ENCODE measurements around the gene ZNF532.
"Not testable (repeated sequence)": the region's sequence is repeated elsewhere in the genome, so short reads cannot be mapped to it uniquely, and the experiment has no call there.

Gene ZNF532

DNA sequence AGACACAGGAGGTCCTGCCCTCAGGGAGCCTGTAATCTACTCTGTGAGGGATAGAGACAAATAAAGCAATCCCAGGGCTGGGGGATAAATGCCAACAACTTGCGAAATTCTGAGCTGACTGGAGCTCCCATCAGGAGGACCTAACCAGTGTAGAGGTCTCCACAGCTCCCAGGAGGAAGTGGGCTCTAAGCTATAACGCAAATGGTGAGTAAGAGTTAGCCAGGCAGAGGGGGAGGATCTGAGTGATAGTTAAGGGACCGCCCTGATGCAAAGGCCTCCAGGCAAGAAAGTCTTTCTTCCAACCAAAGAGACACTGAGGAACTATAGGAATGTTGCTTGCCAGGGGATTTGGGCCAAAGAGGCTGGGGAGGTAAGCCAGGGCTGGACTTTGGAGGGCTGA is 16.0 kb upstream of the ZNF532 start:
- DNase-seq: no peak

DNA sequence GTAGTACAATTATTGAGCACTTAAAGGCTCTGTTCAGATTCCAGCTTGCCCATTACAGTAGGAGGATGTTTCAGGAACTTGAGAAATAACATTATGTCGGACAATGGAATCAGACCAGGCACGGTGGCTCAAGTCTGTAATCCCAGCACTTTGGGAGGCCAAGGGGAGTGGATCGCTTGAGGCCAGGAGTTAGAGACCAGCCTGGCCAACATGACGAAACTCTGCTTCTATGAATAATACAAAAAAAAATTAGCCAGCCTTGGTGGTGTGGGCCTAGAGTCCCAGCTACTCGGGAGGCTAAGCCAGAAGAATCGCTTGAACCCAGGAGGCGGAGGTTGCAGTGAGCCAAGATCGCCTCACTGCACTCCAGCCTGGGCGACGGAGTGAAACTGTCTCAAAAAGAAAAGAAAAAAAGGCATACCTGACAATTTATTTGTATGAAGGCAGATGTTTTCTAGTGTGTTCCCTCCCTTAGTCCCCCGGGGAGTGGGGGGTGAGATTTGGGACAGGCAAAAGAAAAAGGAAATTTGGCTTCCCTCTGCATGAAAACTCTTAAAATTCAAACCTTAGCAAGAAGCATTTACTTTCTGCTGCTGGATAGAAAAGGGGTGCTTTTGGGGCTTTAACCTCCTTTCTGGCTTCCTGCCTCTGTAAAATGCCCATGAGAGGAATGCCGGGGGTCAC is 13.7 kb upstream of the ZNF532 start:
- DNase-seq: no peak

DNA sequence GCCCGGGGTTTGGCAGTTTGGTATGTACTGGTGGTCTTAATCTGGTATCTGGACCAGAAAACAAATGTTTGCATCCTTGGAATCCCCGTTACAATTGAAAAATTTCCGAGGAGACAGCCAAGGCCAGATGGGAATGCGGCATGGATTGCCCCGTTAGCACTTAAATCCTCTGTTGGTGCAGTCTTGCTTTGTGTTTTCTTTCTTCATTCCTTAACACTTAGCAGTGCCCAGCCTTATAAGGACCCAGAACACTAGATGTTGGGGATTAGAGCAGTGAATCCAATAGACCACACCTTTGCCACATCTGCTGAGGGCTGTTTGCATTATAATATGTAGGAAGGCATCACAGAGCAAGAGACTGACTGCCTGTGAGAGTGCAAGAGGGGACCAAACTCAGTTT is 12.8 kb upstream of the ZNF532 start:
- no peak for DNase-seq

DNA sequence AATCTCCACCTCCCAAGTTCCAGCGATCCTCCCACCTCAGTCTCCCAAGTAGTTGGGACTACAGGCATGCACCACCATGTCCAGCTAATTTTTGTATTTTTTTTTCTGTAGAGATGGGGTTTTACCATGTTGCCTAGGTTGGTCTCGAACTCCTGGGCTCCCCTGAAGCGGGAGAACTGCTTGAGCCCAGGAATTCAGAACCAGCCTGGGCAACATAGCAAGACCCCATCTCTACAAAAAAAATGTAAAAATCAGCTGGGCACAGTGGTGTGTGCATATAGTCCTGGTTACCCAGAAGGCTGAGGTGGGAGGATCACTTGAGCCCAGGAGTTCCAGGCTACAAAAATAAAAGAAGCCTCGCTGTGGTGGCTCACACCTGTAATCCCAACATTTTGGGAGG is 12.0 kb upstream of the ZNF532 start:
- no peak for DNase-seq

DNA sequence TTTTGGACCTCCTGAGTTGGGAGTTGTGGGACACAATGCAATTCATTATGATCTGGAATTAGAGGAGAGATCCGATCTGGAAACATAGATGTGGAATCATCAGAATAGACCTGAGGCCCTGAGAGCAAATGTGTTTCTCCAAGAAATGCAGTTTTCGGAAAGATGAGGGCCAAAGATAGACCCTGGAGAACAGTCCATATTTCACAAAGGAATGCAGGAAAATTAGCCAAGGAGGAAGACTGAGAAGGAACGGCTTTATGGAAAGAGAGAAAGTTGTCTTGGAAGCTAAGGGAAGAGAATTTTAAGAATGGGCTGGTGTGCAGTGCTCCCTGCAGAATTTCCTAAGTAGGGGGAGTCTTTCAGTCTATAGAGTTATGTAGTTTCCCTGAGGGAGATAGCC is 11.1 kb upstream of the ZNF532 start:
- no peak for DNase-seq

DNA sequence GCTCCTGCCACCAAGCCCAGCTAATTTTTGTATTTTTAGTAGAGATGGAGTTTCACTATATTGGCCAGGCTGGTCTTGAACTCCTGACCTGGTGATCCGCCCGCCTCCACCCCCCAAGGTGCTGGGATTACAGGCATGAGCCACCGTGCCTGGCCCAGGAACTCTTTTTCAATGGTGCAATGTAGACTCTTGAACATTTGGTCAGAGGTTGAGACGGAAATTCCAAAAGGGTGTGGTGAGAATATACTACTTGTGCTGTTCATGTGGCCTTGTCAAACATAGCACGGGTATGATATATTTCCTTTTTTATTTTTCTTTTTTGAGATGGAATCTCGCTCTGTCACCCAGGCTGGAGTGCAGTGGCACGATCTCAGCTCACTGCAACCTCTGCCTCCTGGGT is 9.2 kb upstream of the ZNF532 start:
- not testable (repeated sequence) for DNase-seq

DNA sequence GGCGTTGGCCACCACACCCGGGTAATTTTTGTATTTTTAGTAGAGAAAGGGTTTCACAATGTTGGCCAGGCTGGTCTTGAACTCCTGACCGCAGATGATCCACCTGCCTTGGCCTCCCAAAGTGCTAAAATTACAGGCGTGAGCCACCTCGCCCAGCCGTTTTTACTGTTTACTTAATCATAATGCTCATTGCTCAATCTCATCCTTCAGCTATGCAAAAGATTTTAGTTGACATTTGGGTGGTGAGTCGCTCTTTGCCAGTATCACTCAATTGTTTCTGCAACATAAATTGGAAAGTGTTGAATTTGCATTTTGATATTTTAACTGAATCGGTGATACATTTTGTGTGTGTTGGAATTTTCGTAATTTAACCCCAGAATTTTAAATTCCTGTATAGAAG is 7.8 kb upstream of the ZNF532 start:
- no peak for DNase-seq

DNA sequence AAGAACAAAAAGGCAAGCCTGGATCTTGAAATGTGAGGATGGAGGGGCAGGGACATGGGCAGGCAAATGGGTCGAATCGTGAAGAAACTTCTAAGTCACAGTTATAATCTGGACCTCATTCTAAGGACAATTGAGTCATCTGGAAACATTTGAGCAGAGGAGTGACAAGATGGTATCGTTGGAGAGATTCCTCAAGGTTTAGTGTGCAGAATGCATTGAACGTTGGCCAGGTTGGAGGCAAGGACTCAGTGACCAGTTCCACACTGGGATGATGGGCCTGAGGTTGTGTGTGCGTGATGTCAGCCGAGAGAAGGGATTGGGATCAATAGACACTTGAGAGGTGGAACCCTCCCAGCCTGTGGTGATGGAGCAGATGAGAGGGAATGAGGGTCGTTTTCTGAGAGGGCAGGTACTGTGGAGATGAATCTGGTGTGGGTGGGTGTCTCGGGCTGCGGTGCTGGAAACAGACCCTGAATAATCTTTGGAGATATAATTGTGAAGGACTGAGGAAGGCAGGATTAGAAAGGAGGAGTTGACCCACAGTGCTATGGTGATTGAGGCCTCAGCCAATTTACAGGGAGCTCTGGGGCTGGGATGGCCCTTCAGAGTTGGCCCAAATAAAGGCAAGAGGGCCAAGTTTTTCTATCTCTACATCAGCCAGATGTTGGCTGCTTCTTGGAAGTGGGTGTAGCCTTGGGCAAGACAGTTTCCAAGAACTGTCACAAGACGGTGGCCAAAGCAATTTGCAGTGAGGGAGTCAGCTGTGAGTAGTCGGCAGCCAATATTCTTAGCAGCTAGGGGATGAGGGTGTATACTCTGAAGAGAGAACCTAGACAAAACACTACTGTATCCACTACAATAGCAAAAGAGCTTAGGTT is 5.8 kb upstream of the ZNF532 start:
- DNase-seq: peak; percentile 54

DNA sequence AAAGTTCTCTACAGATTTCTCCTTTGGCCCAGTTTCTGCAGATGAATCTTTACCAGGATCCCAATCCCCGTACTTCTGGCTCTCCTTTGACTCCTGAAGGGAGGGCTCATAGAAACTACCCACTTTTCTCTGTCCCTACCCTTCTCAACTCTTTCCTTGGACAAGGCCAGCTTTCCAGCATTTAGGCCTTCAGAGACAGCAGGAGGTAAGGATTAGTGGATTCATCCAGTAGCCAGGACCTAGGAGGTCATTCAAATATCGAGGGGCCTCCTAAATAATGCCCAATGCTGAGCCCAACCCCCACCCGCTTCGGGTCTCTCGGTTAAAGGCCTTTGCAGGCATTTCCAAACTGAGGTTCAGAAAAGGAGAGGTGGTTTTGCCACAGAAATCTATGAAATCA is 4.8 kb upstream of the ZNF532 start:
- no peak for DNase-seq

DNA sequence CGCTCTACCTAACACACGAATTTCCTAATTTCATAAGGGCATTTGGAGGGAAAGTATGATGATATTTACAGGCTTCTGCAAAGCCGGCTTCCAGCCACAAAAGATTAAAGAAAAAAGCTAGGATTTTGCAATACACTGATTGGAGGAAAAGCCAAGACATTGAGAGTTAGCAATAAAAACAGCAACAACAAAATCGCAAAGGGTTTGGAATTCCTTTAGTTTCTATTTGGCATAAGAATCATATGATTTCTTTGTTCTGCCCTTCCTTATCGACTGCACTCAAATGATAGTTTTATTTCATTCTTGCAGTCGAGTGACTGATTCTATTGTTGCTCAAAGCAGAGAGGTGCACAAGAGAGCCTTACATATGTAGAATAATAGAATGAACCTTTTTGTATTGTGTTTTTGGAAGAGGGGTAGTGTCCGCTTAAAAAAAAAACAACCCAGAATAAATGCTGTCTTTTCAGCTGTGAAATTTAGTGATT is 3.9 kb upstream of the ZNF532 start:
- DNase-seq: no peak

DNA sequence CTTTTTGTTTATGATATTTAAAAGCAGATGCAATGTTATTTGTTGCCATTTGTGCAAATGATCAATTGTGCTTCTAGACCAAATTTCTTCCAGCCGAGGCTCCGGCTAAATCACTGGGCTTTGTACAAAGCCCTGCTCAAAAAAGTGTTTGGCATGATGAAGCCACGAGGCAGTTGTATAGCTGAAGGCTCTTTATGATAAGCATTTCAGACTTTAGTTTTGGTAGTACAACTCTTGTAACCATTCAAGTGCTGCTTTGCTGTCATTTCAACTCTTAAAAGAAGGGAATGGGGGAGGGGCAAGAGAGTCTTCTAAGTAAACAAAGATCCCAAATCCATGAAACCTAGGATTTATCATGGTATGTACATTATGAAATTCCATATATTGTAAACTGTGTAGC is 3.3 kb upstream of the ZNF532 start:
- DNase-seq: no peak

DNA sequence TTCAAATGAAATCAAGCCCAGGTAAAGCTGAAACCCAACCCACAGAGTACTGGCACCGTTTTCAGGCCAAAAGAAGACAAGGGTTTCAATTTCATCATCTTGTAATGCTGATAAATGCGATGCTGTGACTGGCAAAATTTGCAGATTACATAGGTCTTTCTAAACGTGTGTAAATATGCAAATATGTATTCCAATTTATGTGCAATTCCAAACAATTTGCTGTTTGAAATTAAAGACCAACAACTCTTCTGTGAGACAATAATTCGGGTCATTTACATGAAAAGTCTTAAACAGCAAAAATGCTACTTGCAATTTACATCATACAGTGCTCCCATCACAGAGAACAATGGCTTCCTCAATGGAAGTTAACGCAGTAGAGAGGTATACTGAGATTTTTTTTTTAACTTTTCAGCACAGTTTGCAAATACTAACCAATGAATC is 2.8 kb upstream of the ZNF532 start:
- DNase-seq: no peak

DNA sequence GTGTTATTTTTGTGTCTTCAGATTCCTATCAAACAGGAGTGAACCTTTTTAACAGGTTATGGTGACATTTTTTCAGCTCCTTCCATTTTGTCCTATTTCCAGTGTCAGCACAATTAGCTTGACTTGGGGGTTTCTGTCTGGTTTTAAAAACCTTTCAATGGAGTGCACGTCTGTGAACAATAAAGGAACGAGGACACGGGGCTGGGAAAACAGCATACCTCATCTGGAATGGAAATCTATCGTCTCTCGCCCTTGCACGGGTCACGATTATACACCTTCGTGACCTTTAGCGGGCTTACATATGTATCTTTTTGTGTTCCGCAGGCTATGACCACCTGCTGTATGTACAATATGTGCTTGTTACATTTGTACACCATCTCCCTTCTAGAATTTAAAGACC is 2.3 kb upstream of the ZNF532 start:
- no peak for DNase-seq

DNA sequence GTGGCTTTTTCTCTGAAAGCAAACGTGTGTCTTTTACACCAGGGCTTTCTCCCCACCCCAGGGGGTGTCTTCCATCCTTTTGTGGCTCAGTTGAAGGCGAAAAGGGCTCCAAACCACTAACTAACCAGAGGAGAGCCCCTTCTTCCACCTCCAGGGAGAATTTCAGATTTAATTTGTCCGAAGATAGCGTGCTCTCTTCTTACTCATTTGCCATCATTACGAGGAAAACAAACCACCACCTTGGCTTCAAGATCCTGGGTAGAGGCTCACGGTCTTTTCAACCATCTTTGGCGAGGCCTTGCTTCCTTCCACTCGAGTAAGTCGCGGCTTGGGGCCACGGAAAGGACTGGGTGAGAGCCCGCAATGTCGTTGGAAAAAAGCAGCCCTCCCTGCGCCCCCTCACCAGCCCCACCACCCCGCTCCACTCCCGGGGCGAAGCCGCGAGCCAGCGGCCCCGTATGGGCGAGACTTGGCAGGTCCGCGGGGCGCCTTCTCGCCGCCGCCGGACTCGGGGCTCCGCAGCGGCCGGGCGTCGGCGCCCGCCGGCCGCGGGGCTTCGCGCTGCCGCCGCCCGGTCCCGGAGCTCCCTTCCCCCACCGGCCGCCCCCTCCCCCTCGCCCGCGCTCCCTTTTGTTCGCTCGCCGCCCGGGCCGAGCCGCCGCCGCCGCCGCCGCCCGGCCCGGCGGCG is 1.7 kb upstream of the ZNF532 start:
- DNase-seq: no peak

DNA sequence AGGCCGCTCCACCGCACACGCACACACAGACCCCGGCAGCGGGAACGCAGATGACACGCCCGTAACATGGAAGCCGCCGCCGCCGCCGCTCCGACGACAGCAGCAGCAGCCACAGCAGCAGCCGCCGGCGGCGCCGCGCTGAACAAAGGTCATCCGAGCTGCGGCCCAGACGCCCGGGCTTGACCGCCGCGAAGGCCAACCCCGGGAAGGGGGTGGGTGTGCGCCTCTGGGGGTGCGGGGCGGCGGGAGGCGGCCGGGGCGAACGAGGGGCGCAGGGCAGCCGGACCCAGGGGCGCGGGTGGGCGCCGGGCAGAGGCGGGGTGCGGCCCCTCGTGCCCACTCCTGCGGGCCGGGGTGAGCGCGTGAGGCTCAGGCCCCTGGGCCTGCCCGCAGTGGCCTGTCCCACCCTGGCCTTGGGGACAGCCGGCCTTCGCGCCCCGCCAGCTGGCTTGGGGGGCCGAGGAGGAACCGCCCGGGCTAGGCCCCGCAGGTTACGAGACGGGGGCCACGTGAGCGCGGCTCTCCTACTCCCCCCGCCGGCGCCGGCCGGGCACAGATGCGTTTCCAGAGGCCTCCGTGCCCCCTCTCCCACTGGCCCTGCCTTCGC is 1.0 kb upstream of the ZNF532 start:
- DNase-seq: no peak

DNA sequence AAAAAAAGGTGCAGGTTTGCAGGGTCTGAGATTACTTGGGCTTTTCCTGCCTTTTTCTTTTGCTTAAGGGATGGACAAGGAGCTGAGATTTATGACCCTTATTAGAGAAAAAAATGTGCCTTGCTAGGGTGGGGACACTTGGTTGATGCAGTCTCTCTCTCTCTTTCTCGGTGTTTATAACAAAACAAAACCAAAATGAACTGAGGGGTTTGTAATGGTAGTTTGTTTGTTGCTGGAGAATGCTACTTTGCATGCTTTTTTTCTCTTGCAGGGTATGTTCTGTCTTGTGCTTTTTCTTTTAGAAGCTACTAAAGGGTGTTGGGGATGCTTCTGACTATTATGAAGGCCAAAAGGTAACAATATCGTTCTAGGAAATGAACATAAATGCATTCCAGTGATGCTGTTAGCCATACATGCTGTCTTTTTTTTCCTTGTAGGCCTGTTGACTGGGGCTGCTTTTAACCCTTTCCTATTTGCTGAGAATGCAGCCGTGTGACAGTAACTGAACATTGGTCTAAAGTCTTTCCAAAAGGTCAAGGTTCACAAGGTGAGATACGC is 435 bp downstream of the ZNF532 start:
- DNase-seq: no peak

DNA sequence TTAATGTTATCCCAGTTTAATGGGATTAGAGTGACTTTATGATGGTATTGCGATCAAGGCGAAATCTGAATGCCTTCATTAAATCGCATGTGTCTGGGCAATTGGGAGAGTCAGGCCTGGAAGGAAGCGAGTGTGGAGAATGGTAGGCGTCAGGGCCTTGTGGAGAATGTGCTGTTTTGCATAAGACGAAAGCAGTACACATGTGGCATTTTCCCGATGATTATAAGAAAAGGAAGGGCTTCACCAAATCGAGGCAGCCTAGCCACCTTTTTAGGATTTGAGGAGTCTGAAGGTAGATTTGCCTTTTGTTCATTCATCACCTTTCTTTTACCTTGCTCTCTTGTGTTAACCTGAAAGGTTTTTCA is 1.0 kb downstream of the ZNF532 start:
- no peak for DNase-seq

DNA sequence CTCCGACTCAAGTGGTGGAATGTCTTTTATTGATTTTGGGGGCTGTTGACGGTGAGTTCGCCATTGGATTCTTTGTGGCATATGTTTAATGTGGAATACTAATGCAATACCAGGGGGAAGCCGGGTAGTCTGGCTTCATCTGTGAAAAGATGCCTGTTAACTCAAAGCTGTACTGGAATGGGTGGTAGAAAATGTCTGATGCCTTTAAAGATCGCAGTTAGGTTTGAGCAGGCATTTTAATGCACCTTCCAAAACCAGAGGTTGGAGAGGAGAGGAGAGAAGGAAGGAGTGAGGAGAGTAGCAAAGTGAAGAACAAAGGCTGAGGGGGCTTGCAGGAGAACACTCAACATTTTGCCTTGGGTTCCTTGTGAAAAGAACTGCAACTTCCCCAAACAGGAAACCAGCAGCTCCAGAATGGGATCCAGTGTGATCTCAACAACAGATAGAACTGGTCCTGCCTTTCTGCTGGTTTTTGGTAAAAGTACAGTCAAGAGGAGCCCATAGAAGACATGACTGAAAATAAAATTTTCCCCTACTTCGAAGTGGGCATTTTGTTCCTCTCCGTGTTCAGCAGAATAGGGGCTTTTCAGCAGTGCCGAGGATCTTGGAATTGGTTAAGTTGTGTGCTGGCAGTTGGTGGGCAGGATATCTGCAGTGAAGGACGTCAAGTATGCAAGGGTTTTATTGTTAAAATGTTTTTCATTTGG is 1.5 kb downstream of the ZNF532 start:
- DNase-seq: no peak

DNA sequence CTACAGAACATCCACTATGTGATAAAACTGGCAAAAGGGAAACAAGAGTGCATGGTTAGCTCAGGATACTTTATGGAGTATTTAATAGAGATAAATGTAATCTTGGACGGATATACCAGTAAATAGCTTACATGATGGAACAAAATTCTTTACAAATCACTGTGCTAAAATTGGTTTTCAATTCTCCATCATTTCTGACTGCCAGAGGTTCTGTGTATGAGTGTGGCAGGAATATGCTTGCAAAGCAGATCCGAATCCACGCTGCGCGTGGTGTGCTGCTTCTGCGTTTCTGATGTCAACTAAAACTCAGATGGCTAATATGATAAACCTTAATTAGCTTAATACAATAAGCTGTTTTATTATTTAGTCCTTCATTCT is 2.1 kb downstream of the ZNF532 start:
- DNase-seq: no peak

DNA sequence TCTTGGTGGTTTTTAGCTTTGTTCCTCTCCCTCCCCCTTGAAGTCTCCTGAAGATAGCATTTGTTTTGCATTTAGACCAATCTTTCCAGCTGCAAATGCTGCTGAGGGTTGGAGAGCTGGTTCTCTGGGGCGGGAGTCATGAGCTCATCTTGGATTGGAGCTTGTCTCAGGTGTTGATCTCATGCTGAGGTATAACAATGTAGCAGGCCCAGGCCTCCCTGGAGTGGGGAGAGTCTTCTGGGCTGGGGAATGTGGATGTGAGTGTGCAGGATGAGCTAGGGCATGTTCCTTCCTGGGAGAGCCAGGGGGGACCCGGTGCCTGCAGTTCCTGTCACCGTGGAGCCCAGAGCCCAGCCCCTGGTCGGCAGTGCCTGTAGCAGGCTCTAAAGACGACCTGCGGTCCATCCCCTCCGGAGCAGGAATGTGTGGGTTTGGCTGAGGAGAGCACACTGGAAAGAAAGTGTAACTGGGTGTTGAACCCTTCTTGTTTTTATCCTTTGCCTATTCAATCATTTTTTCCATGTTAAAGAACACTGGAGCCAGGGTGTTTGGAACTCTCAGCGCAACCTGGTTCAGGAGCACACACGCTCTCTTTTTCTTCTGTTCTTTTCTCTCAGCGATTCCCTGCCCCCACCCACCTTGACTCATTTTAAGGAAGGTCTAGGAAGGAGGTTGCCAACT is 2.7 kb downstream of the ZNF532 start:
- no peak for DNase-seq

DNA sequence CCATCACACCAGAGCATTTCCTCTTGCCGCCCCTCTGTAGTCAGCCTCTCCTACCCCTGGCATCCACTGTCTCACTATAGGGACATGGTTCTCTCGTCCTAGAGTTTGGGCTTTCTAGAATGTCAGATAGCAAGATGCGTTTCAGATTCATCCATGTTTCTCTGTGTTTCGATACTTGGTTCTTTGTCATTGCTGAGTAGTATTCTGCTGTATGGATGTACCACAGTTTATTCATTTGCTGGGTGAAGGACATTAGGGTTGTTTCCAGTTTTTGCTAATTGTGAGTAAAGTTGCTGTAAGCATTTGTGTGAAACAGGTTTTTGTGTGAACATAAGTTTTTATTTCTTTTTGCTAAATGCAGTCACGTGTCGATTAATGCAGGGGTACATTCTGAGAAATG is 3.8 kb downstream of the ZNF532 start:
- no peak for DNase-seq

DNA sequence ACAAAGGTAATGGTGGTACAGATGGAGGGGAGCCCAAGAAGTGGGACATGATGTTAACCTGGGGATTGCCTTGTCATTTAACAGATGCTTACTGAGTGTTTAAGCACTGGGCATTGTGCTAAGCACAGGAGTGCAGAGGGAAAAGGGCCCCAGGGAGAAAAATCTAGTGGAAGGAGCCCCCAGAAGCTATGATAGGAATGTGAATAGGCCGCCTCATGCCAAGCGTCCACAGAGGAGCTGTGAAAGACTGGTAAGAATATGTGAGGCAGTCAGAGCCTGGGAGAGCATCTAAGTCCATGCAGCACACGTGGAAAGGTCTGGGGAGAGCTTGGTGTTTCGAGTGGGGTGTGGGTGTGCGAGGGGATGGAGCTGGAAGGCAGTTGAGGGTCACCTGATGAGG is 5.5 kb downstream of the ZNF532 start:
- no peak for DNase-seq

Data from OCI-M1 (cell line).